ENCODE measurements around the gene SMYD5.

- TF ChIP-seq CTCF (IDR thresholded peaks at IDR 0.05), result no peak
- TF ChIP-seq POLR2A (IDR thresholded peaks at IDR 0.05), result no peak
- TF ChIP-seq POLR2AphosphoS5 (IDR thresholded peaks at IDR 0.05), result no peak
- no peak for TF ChIP-seq EP300 (IDR thresholded peaks at IDR 0.05)
These were observed 44.8 kb downstream of the SMYD5 start for GRCh38 chr2:73258913-73259215.
